Lower leg skin (tissue), 4 donors: ENCODE results near the gene SMIM9. TPM values are rescaled to one million over a fixed set of nuclear protein-coding genes. Genes with fewer than 3 reads are reported as not detected.
A peak's percentile ranks its signal among the peaks of the same experiment; 100 is the strongest.

Experiments
- DNase-seq, 2 donors: peaks; one replicate each; pipeline ENCODE4 v3.0.0-alpha.2; 2019; ENCODE audit warnings: low spot score in 2 of 2
- H3K4me3 ChIP-seq: fragments of 200-600 bp; sonication (generic); 2 replicates; pipeline ENCODE4 v1.5.1; 2017; ENCODE audit warnings: mild to moderate bottlenecking, low read depth; ENCODE audit not compliant: poor library complexity, severe bottlenecking
- POLR2A ChIP-seq, 2 donors: fragments of 450-650 bp; IDR thresholded peaks; one replicate each; pipeline ENCODE4 v1.6.1; 2016 to 2017; ENCODE audit warnings: antibody characterized with exemption in 2 of 2, mild to moderate bottlenecking in 1 of 2, moderate library complexity in 1 of 2
- WGBS, 2 donors: methylation state at CpG; one replicate each; pipeline ENCODE4 v1.1.5; 2018; 5-methylcytosine and 5-hydroxymethylcytosine counted together
- intact Hi-C: fragments of 100-400 bp; cut with DNase I; formaldehyde crosslinking; loops from one replicate; pipeline ENCODE4 v1.15.0; 2023; ENCODE audit warnings: low total_unique reads
- total RNA-seq, 4 donors: library from RNA; depleted of rRNA; stranded (reverse); fragments of >200 nt; gene quantifications; one replicate each; pipeline ENCODE4 v1.1.0, GENCODE V29; 2016
- TF ChIP-seq, protein P1 (sequence below), 3 donors: fragments of 450-650 bp; IDR thresholded peaks; one replicate each; pipeline ENCODE4 v1.5.1; 2016; ENCODE audit warnings: antibody characterized with exemption in 3 of 3, mild to moderate bottlenecking in 3 of 3, moderate library complexity in 2 of 3

The SMIM9 gene
- total RNA-seq, 4 donors from 2014 or later: not detected

DNA sequence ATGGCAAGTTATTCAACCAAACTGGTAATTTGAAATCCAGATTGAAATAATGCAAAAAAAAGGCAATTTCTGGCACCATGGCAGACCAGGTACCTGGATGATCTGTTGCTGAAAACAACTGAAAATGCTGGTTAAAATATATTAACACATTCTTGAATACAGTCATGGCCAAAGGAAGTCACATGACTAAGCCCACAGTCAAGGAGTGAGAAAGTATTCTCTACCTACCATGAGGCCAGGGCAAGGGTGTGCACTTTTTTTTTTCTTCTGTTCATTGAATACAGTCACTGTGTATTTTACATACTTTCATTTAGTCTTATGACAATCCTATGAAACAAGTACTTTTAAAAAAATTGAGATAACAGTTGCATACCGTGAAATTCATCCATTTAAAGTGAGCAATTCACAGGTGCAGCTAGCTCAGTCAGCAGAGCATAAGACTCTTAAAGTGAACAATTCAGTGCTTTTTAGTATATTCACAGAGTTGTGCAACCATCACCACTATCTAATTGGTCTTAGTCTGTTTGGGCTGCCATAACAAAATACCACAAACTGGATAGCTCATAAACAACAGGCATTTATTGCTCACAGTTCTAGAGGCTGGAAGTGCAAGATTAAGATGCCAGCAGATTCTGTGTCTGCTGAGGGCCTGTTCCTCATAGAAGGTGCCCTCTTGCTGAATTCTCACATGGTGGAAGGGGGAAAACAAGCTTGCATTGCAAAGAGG, 24.4 kb downstream of the SMIM9 start:
- 75 to 88% methylated on average over 1 of the region's 1 CpG for WGBS, 2 donors
- intact Hi-C loops: no loop called here
- H3K4me3 ChIP-seq: no peak overlapping the region

DNA sequence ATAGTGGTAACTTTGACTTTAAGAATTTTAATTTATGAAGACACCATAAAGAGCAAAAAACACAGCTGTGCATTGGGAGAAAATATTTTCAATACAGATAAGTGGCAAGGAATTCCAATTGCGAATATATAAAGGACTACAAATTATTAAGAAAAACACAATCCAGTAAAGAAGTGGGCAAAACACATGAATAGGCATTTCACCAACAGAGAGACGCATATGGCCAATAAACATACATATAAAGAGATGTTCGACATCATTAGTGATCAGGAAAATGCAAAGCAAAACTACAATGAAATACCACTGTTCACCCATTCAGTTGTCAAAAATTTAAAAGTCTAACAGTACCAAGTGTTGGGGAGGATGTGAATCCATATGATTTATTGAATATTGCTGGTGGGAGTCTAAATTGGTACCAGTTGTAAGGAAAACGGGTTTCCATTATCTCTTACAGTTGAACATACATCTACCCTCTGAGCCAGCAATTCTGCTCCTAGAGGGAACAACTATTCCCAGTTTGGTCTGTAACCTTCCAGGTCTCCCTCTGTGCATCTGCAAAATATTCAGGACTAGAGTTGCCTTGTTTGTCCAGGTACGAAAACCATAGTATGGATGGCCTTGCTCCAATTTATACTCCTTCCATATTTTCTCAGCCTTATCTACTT, 27.5 kb downstream of the SMIM9 start:
- WGBS, 2 donors: 93 to 94% methylated on average over 5 of the region's 5 CpGs
- intact Hi-C loops: no loop called here
- DNase-seq: no peak
- TF ChIP-seq, protein P1, sequence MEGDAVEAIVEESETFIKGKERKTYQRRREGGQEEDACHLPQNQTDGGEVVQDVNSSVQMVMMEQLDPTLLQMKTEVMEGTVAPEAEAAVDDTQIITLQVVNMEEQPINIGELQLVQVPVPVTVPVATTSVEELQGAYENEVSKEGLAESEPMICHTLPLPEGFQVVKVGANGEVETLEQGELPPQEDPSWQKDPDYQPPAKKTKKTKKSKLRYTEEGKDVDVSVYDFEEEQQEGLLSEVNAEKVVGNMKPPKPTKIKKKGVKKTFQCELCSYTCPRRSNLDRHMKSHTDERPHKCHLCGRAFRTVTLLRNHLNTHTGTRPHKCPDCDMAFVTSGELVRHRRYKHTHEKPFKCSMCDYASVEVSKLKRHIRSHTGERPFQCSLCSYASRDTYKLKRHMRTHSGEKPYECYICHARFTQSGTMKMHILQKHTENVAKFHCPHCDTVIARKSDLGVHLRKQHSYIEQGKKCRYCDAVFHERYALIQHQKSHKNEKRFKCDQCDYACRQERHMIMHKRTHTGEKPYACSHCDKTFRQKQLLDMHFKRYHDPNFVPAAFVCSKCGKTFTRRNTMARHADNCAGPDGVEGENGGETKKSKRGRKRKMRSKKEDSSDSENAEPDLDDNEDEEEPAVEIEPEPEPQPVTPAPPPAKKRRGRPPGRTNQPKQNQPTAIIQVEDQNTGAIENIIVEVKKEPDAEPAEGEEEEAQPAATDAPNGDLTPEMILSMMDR (IDR thresholded peaks at IDR 0.05): no peak
- no peak for TF ChIP-seq POLR2A (IDR thresholded peaks at IDR 0.05)
- H3K4me3 ChIP-seq: no peak overlapping the region

More for the DNA sequence above, 24.4 kb downstream of the SMIM9 start:
- TF ChIP-seq, protein P1 (IDR thresholded peaks at IDR 0.05): no peak
- no peak for TF ChIP-seq POLR2A (IDR thresholded peaks at IDR 0.05)
- no peak for DNase-seq

DNA sequence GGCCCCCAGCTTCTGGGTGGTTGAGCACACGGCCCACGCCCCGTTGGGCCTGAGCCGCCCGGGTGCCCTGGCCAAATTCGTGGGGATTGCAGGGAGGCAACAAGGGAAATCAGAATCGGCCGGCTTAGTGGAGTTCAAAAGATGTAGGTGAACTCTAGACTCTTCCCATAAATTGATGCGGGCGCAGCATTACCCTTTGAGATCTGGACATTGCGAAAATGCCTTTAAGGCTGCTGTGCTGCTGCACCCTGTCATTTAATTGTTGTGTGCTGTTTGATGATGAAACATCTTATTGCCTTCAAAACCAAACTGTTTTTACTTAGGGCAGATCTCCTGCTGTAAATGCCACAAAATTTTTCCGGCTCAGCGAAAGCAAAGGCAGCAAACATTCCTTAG, 28.8 kb downstream of the SMIM9 start:
- intact Hi-C loops: no loop called here
- H3K4me3 ChIP-seq: no peak overlapping the region
- TF ChIP-seq, protein P1 (IDR thresholded peaks at IDR 0.05): no peak
- TF ChIP-seq POLR2A (IDR thresholded peaks at IDR 0.05): no peak
- DNase-seq: no peak
- 5 to 41% methylated on average over 6 to 13 of the region's 13 CpGs for WGBS, 2 donors

DNA sequence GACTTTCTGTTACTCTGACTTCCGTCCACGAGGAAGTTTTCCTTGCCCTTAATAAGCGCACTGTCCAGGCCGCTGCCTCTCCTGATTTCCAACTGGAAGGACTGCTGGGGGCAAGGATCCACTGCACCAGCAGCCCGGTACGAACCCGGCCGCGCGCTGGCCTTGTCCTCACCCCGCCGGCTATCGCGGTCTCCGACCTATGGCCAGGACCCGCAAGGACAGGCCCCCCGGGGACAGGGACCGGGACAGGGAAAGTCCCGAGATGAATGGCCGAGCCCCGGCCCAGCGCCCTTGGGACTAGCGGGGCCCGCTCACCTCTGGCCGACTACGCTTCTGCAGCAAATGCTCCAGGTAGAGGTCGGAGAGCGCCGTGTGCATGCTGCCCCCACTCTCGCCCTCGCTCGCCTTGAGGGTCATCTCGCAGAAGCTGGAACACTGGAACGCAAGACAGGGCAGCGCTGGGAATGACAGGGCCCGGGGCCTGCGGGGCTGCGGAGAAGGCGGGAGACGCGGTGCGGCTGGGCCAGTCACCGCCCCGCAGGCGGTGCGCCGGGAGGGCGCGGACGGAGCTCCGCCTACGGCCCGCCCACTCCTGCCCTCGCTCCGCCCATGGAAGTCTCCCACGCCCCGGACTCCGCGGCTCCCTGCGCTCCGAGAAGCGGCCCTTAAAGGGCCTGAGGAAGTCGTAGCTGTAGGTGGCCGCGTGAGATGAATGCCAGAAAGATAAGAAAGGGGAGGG, 29.3 kb downstream of the SMIM9 start, which contains the start of gene MPP1:
Gene MPP1 (minus strand): TSS at position 529 of the 739 bp plus-strand sequence. CDS start 112 bp downstream, at position 417.
- H3K4me3 ChIP-seq: peak within 1 kb of the TSS; percentile 43
- 0 to 42% methylated on average over 6 to 63 of the region's 65 CpGs for WGBS, 2 donors
- TF ChIP-seq, protein P1 (IDR thresholded peaks at IDR 0.05): no peak
- no peak for TF ChIP-seq POLR2A (IDR thresholded peaks at IDR 0.05)
- peak; percentile 47 to 93 for DNase-seq
- intact Hi-C loops: no loop called here

DNA sequence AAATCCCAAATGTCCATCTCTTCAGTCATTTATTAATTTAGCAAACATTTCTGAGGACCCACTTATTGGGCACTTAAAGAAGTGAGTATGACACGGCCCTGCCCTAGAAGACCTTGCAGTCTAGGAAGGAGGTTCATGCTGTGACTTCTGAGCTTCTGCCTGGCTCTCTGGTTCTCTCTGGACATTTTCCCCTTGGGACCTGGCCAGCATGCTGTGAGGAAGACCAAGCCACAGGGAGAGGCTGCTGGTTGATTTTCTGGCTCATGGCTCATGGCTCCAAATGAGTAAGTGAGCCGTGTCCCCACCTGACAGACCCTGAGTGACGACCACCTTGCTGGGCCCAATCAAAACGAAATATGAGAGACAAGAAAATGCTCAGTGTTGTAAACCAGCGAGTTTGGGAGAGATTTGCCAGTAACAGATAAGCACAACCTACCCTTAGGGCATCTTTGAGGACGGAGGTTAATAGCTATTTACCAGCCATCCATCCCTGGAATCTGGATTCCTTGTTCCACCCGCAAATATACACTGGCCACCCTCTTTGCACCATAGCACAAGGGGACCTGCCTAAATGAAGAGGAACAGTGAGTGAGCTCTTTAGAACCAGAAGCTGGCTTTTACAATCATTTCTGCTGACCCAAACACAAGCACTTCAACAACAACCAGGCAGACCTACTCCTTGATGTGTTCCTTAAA, 30.1 kb downstream of the SMIM9 start:
- TF ChIP-seq, protein P1 (IDR thresholded peaks at IDR 0.05): no peak
- no peak for TF ChIP-seq POLR2A (IDR thresholded peaks at IDR 0.05)
- 27 to 44% methylated on average over 7 of the region's 7 CpGs for WGBS, 2 donors
- H3K4me3 ChIP-seq: peak overlapping the region; percentile 43
- no peak for DNase-seq
- intact Hi-C loops: no loop called here
